NOMO-1 treated with dmso at 0.1 percent for 144 hours (cell line): ENCODE measurements around the gene MACF1.

Source experiments
- DNase-seq: peaks from one replicate; lab custom pipeline; 2025; ENCODE audit not compliant: unreplicated experiment; lab: John Stamatoyannopoulos, UW

The MACF1 gene

GRCh38 chr1:39292401-39292800 lies 87.9 kb downstream of the MACF1 start:
- no peak for DNase-seq

- DNase-seq: no peak
These were observed 89.0 kb downstream of the MACF1 start for GRCh38 chr1:39293375-39294070.

GRCh38 chr1:39294531-39294930 lies 90.0 kb downstream of the MACF1 start:
- DNase-seq: no peak

- DNase-seq: no peak
These were observed 91.4 kb downstream of the MACF1 start for GRCh38 chr1:39295901-39296300.

- DNase-seq: no peak
These were observed 93.1 kb downstream of the MACF1 start for GRCh38 chr1:39297551-39297950.

- no peak for DNase-seq
These were observed 97.1 kb downstream of the MACF1 start for GRCh38 chr1:39301606-39302005.

GRCh38 chr1:39305555-39305954 lies 101.1 kb downstream of the MACF1 start:
- DNase-seq: no peak

GRCh38 chr1:39310015-39310414 lies 105.5 kb downstream of the MACF1 start:
- DNase-seq: no peak

GRCh38 chr1:39310691-39311090 lies 106.2 kb downstream of the MACF1 start:
- DNase-seq: no peak

- no peak for DNase-seq
These were observed 112.6 kb downstream of the MACF1 start for GRCh38 chr1:39317111-39317510.

- DNase-seq: no peak
These were observed 113.6 kb downstream of the MACF1 start for GRCh38 chr1:39317910-39318633.

- DNase-seq: no peak
These were observed 117.5 kb downstream of the MACF1 start for GRCh38 chr1:39321979-39322378.

GRCh38 chr1:39322431-39322830 lies 117.9 kb downstream of the MACF1 start:
- DNase-seq: no peak

- no peak for DNase-seq
These were observed 120.4 kb downstream of the MACF1 start for GRCh38 chr1:39324888-39325287.

GRCh38 chr1:39326836-39327235 lies 122.3 kb downstream of the MACF1 start:
- DNase-seq: no peak

GRCh38 chr1:39328095-39328494 lies 123.6 kb downstream of the MACF1 start:
- DNase-seq: no peak

- DNase-seq: no peak
These were observed 124.2 kb downstream of the MACF1 start for GRCh38 chr1:39328586-39329121.

- DNase-seq: no peak
These were observed 127.2 kb downstream of the MACF1 start for GRCh38 chr1:39331647-39332046.

GRCh38 chr1:39332291-39332690 lies 127.8 kb downstream of the MACF1 start:
- DNase-seq: no peak

GRCh38 chr1:39332828-39333227 lies 128.3 kb downstream of the MACF1 start:
- DNase-seq: no peak

GRCh38 chr1:39333296-39333695 lies 128.8 kb downstream of the MACF1 start:
- no peak for DNase-seq

GRCh38 chr1:39335216-39335615 lies 130.7 kb downstream of the MACF1 start:
- DNase-seq: no peak
